Progenitor cell of endocrine pancreas (in vitro differentiated cells): ENCODE results near the gene CPT1A. TPM values are rescaled to one million over a fixed set of nuclear protein-coding genes. Genes with fewer than 3 reads are reported as not detected.

Experiments
- DNase-seq: peaks from one replicate; pipeline ENCODE4 v3.0.0; 2021; ENCODE audit warnings: low spot score; ENCODE audit not compliant: unreplicated experiment
- H3K27ac Mint-ChIP-seq: 2 replicates; pipeline ENCODE4 v1.8.0; 2021; ENCODE audit warnings: mild to moderate bottlenecking, moderate library complexity, mixed read lengths
- H3K27me3 Mint-ChIP-seq: 2 replicates; pipeline ENCODE4 v1.8.0; 2021; ENCODE audit warnings: mixed read lengths
- H3K36me3 Mint-ChIP-seq: 2 replicates; pipeline ENCODE4 v1.8.0; 2022; ENCODE audit warnings: mixed read lengths; ENCODE audit not compliant: insufficient read depth
- H3K4me1 Mint-ChIP-seq: 2 replicates; pipeline ENCODE4 v1.8.0; 2021; ENCODE audit warnings: low read depth, mixed read lengths
- H3K4me3 Mint-ChIP-seq: 2 replicates; pipeline ENCODE4 v1.8.0; 2021; ENCODE audit warnings: low read depth, mild to moderate bottlenecking, moderate library complexity, mixed read lengths
- H3K9me3 Mint-ChIP-seq: 2 replicates; pipeline ENCODE4 v1.8.0; 2021; ENCODE audit warnings: low read depth, mixed read lengths
- total RNA-seq: library from RNA; stranded (reverse); gene quantifications from 2 replicates; pipeline ENCODE4 v1.2.1, GENCODE V29; 2021
- TF ChIP-seq, protein P1 (sequence below): fragments of 200-600 bp; sonication (generic); IDR thresholded peaks from one replicate; pipeline ENCODE4 v1.5.0; 2021; ENCODE audit warnings: antibody characterized with exemption, mild to moderate bottlenecking; ENCODE audit not compliant: unreplicated experiment

CPT1A gene
- total RNA-seq, 1 donor from 2014 or later: 5.7 TPM

DNA sequence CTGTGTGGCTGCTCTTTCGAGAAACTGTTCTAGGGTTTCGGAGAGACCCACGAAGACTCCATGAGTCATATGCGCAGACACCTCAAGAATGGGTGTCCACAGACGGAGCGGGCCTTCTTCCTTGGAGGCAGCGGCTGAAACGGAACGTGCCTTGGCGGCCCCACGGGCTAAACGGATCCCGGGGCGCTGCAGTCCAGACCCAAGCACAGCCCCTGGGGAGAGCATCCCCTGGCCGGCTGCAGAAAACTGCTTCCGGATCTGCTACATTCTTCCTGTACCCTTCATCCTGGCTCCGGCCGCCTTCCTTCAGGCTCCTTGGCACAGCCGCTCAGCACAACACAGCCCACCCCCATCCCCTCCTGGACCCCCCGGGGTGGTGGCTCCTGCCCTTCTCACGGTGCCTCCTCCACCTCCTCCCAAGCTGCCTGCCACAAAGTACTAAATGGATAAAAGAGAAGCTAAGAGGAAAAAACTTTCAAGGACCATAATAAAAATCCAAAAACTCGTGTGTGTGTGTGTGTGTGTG, 25.4 kb downstream of the CPT1A start:
- DNase-seq: no peak
- Mint-ChIP-seq H3K36me3 (no peaks in the 10 kb centered on the region), H3K27ac (no peak overlapping the region)

DNA sequence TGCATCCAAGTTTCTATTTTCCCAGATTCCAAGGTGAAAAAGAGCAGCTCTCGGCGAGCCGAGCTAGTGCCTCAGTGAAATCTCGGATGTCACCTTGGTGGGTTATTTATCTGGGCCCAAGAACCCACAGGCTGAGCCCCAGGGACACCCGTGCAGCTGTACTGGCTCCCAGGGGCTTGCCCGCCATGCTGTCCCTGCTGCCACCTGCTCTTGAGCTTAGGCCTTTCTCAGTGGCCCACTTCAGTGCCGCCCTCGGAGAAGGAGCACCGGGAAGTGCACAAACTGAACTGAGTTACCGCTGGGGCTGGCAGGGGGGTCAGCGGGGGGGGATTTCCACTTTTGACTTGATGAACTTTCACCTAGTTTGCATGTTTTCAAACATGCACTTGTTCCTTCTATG, 27.9 kb downstream of the CPT1A start:
- no peak overlapping the region for H3K27ac Mint-ChIP-seq
- no peaks in the 10 kb centered on the region for H3K27me3 Mint-ChIP-seq
- DNase-seq: no peak
- H3K9me3 Mint-ChIP-seq: no peaks in the 10 kb centered on the region
- H3K4me1 Mint-ChIP-seq: no peaks in the 10 kb centered on the region
- no peaks in the 10 kb centered on the region for H3K36me3 Mint-ChIP-seq
- TF ChIP-seq, protein P1, sequence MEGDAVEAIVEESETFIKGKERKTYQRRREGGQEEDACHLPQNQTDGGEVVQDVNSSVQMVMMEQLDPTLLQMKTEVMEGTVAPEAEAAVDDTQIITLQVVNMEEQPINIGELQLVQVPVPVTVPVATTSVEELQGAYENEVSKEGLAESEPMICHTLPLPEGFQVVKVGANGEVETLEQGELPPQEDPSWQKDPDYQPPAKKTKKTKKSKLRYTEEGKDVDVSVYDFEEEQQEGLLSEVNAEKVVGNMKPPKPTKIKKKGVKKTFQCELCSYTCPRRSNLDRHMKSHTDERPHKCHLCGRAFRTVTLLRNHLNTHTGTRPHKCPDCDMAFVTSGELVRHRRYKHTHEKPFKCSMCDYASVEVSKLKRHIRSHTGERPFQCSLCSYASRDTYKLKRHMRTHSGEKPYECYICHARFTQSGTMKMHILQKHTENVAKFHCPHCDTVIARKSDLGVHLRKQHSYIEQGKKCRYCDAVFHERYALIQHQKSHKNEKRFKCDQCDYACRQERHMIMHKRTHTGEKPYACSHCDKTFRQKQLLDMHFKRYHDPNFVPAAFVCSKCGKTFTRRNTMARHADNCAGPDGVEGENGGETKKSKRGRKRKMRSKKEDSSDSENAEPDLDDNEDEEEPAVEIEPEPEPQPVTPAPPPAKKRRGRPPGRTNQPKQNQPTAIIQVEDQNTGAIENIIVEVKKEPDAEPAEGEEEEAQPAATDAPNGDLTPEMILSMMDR: no peak
- no peak overlapping the region for H3K4me3 Mint-ChIP-seq

More for the DNA sequence above, 25.4 kb downstream of the CPT1A start:
- no peaks in the 10 kb centered on the region for H3K4me1 Mint-ChIP-seq
- no peak overlapping the region for H3K4me3 Mint-ChIP-seq
- H3K27me3 Mint-ChIP-seq: no peaks in the 10 kb centered on the region
- no peaks in the 10 kb centered on the region for H3K9me3 Mint-ChIP-seq
- TF ChIP-seq, protein P1: no peak

DNA sequence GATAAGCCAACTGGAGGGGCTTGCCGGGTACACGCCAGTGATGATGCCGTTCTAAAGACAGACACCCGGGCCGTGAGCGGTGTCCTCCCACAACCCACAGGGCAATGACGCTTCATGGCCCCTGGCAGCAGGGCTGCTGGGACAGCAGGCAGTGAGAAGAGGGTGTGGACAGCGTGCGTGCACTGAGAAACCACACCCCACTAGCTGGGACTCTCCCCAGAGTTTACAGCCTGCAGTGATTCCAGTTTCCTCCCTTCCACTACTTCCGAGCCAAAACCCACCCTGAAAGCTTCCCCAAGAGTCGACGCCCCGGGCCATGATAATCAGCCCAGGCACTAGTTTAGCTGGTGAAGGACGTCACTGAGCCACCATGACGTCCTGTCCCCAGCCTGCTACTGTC, 29.2 kb downstream of the CPT1A start:
- peak overlapping the region; percentile 74 for H3K27ac Mint-ChIP-seq
- H3K4me3 Mint-ChIP-seq: no peak overlapping the region
- H3K36me3 Mint-ChIP-seq: no peaks in the 10 kb centered on the region
- no peaks in the 10 kb centered on the region for H3K9me3 Mint-ChIP-seq
- H3K27me3 Mint-ChIP-seq: no peaks in the 10 kb centered on the region
- DNase-seq: no peak
- H3K4me1 Mint-ChIP-seq: no peaks in the 10 kb centered on the region
- TF ChIP-seq, protein P1: no peak

DNA sequence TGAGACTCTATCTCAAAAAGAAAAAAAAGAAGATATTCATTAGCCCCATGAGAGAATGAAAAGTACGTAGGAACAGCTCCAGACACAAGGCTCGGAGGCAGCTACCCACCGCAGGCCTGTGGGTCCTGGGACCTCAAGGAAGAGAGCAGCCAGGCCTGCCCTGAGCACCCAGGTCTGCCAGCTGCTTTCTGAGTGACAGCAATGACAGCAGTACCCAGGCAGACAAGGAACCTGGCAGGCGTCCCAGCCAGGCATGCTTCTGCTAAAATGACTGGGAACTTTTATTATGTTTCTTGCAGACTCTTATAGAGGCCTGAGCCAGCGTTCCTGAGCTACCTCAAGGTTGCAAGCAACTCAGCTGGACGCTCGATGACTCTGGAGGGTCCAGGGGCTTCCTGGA, 31.6 kb downstream of the CPT1A start:
- H3K9me3 Mint-ChIP-seq: no peaks in the 10 kb centered on the region
- H3K36me3 Mint-ChIP-seq: no peaks in the 10 kb centered on the region
- DNase-seq: no peak

DNA sequence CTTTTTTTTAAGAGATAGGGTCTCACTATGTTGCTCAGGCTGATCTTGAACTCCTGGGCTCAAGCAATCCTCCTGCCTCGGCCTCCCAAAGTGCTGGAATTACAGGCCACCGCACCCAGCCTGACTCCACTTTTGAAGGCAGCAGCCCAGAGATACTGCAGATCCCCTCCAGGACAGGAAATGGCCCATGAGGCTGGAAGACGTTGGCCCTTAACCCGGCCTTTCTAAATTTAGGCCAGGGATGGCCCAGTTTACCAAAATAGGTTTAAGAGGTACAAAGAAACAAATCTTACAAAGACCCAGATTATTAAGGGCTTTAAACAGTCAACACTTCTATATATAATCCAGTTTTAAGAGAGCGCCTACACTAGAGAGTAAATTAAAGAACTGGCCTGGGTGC, 32.2 kb downstream of the CPT1A start:
- Mint-ChIP-seq H3K27me3 (no peaks in the 10 kb centered on the region), H3K4me3 (no peak overlapping the region), H3K4me1 (no peaks in the 10 kb centered on the region), H3K27ac (no peak overlapping the region), H3K36me3 (no peaks in the 10 kb centered on the region), H3K9me3 (no peaks in the 10 kb centered on the region)
- no peak for DNase-seq
- TF ChIP-seq, protein P1: no peak

More for the DNA sequence above, 31.6 kb downstream of the CPT1A start:
- H3K27me3 Mint-ChIP-seq: no peaks in the 10 kb centered on the region
- TF ChIP-seq, protein P1: no peak
- no peak overlapping the region for H3K4me3 Mint-ChIP-seq
- H3K27ac Mint-ChIP-seq: no peak overlapping the region
- no peaks in the 10 kb centered on the region for H3K4me1 Mint-ChIP-seq
